Effector memory CD8-positive, alpha-beta T cell (primary cell): ENCODE measurements around the gene TEX22.

Experiments used
- ATAC-seq: fragments of 150-1000 bp; cut with Tn5 transposase; replicated peaks from 2 replicates; pipeline ENCODE4 v1.10.0; 2021; ENCODE audit warnings: mild to moderate bottlenecking, moderate library complexity
- DNase-seq, 3 experiments: peaks; one replicate each; pipeline ENCODE4 v3.0.0; 2021
- H3K27ac Mint-ChIP-seq, 2 donors: one replicate each; pipeline ENCODE4 v1.8.0; 2022; ENCODE audit warnings: mild to moderate bottlenecking in 2 of 2, mixed read lengths in 2 of 2, moderate library complexity in 2 of 2
- H3K27me3 Mint-ChIP-seq, 2 donors: one replicate each; pipeline ENCODE4 v1.8.0; 2022; ENCODE audit warnings: mixed read lengths in 2 of 2
- H3K36me3 Mint-ChIP-seq: one replicate; pipeline ENCODE4 v1.8.0; 2022; ENCODE audit warnings: mild to moderate bottlenecking, moderate library complexity, mixed read lengths; ENCODE audit not compliant: insufficient read depth
- H3K4me1 Mint-ChIP-seq, 2 donors: one replicate each; pipeline ENCODE4 v1.8.0; 2022; ENCODE audit warnings: low read depth in 2 of 2, mixed read lengths in 2 of 2
- H3K4me3 Mint-ChIP-seq, 2 donors: one replicate each; pipeline ENCODE4 v1.8.0; 2022; ENCODE audit warnings: mild to moderate bottlenecking in 2 of 2, mixed read lengths in 2 of 2, moderate library complexity in 2 of 2
- H3K9me3 Mint-ChIP-seq, 2 donors: one replicate each; pipeline ENCODE4 v1.8.0; 2022; ENCODE audit warnings: mixed read lengths in 2 of 2

TEX22 gene

DNA sequence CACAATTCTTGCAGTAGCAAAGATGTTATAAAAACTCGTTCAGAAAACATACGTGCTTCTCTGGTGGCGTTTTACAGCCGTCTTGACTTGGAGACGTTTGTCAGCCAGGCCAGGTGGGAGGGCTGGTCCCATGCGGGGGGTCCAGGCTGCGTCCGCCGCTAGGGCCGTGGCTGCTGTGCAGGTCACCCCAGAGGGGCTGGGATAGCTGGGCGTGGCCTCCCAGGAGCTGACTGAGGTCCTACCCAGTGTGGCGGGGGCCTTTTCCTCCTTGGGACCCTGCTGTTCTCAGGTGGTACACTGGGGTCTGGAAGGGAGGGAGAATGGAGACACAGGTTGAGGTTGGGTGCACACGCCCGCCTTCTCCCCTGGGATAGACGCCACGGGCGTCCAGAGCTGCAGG lies 46.5 kb downstream of the TEX22 start:
- Mint-ChIP-seq H3K36me3 (peaks cover 4% of the 10 kb centered on the region), H3K4me3 (no peak overlapping the region), H3K9me3 (no peaks in the 10 kb centered on the region), H3K27me3 (no peaks in the 10 kb centered on the region), H3K27ac (no peak overlapping the region), H3K4me1 (no peaks in the 10 kb centered on the region)
- no peak for DNase-seq
- ATAC-seq = no peak

DNA sequence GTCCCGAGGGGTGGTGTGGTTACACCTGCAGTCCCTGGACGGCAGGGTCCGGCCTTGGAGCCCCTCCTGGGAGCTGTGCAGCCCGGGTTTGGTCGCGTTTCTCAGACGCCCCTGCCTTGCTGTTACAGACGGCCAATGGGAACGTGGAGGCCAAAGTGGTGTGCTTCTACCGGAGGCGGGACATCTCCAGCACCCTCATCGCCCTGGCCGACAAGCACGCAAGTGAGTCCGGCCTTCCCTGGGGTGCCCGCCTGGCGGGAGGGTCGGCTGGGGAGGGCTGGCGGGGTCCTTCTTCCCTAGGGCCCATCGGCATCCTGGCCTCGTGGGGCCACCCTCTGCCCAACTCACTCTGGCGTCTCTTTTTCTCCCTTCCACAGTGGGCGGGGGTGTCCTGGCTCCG lies 47.0 kb downstream of the TEX22 start:
- Mint-ChIP-seq H3K27me3 (no peaks in the 10 kb centered on the region), H3K4me3 (no peak overlapping the region)

DNA sequence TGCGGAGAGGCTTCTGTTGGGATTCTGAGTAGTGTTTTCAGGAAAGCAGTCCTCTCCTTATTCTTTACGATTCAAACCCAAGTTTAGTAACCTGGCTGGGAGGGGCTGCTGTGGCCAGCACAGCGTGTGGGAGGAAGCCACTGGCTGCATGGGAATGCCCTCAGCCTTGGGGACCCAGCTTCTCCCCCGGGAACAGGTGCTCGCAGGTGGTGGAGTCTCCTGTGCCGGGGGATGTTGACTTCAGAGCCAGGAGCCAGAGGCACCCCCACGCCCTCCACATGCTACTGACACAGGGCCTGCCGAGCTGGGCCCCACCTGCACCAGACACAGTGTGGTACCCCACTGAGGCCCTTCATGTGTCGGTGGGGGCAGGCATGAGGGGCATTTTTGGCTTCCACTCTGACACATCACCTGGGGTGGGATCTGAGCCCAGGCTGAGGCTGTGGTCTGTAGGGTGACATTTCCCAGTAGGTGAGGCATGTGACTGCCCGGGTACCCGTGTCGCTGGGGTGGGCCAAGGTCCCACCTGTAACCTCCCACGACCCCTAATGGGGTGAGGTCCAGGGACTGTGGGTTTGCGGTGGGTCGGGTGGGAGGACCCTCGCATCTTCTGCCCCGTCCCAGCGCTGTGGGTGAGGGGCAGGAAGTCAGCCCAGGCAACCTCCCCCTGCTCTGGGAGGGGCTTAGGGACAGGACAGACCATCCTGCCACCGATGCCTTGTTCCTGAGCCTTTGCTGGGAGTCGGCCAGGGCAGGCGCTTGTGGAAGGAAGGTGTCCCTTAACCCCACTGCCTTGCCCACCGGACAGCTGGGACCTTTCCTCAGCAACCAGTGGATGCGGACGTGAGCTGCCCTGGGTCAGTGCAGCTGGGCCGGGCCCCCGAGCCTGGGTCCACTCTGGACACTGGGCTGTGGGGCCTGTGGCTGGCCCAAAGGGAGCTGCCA lies 47.8 kb downstream of the TEX22 start:
- no peak for ATAC-seq
- no peak overlapping the region for H3K27ac Mint-ChIP-seq
- peaks cover 5% of the 10 kb centered on the region for H3K36me3 Mint-ChIP-seq

More for the DNA sequence above, 47.0 kb downstream of the TEX22 start:
- DNase-seq (no peak), ATAC-seq (no peak)
- Mint-ChIP-seq H3K27ac (no peak overlapping the region), H3K9me3 (no peaks in the 10 kb centered on the region), H3K4me1 (no peaks in the 10 kb centered on the region), H3K36me3 (peaks cover 4% of the 10 kb centered on the region)

DNA sequence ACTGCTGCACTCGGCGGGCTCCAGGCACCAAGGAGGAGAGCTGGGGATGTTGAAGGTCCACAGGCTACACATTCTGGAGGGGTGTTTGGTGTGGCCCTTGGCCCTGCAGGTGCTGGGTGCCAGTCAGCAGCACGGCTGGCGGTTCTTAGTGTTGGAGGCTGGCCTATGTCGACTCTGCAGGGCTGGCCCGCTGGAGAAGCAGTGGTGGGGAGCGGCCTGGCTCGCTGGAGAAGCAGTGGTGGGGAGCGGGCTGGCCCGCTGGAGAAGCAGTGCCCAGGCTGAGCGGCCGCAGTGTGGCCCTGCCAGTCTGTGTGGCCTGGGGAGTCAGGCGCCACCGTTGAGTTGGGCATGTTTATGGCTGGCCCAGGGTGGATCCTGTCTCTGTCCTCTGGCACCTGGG lies 48.6 kb downstream of the TEX22 start:
- ATAC-seq = no peak
- H3K27ac Mint-ChIP-seq = peak overlapping the region in 1 of 2 donors; percentile 35
- DNase-seq = no peak
- H3K36me3 Mint-ChIP-seq = peaks cover 7% of the 10 kb centered on the region
- H3K4me3 Mint-ChIP-seq = no peak overlapping the region
- no peaks in the 10 kb centered on the region for H3K9me3 Mint-ChIP-seq
- no peaks in the 10 kb centered on the region for H3K4me1 Mint-ChIP-seq
- no peaks in the 10 kb centered on the region for H3K27me3 Mint-ChIP-seq

More for the DNA sequence above, 47.8 kb downstream of the TEX22 start:
- no peaks in the 10 kb centered on the region for H3K4me1 Mint-ChIP-seq
- no peaks in the 10 kb centered on the region for H3K27me3 Mint-ChIP-seq
- H3K4me3 Mint-ChIP-seq = no peak overlapping the region
- H3K9me3 Mint-ChIP-seq = no peaks in the 10 kb centered on the region
- DNase-seq = no peak

DNA sequence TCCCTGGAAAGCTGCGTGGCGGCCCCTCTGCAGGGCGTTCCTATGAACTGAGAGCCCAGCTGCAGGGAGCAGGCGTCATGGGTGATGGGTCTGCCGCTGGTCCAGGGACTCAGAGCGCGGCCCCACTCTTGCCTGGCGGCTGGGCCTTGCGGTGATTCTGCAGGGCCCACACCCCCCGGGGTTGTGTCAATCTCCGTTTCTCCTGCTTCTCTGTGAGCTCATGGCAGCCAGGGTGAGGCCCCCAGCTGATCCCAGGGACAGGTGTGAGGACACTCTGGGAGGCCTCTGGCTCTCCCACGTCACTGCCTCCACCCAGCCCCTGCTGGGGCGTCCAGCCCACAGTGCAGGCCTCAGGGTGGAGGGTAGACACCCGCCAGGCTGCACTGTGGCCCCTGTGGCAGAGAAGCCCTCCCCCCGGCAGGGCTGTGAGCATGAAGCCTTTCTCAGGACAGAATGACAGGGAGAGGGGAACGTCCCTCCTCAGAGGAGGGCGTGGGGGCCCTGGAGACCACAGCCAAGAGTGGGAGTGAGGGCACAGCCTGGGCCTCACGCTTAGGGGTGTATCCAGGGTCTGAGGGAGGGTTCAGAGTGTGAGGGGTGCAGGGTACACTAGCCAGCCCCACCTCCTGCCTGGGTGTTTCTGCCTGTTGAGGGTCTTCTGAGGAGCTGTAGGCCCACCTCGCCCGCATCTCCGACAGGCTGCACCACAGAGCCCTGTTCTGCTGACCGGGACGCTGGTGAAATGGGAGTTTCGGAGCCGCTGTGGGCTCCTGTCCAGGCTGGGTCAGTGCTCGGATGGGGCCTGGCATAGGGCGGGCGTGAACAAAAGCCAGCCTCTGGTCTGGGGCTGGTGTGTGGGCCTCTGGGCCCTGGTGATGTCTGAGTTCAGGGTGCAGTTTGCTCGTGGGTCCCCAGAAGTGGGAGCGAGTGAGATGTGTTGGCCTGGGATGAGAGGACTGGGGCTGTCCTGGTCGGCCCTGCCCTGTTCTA lies 49.6 kb downstream of the TEX22 start:
- Mint-ChIP-seq H3K4me1 (no peaks in the 10 kb centered on the region), H3K9me3 (no peaks in the 10 kb centered on the region), H3K27ac (peak overlapping the region in 1 of 2 donors; percentile 29), H3K27me3 (no peaks in the 10 kb centered on the region), H3K36me3 (peaks cover 7% of the 10 kb centered on the region), H3K4me3 (no peak overlapping the region)
- DNase-seq (no peak), ATAC-seq (no peak)

DNA sequence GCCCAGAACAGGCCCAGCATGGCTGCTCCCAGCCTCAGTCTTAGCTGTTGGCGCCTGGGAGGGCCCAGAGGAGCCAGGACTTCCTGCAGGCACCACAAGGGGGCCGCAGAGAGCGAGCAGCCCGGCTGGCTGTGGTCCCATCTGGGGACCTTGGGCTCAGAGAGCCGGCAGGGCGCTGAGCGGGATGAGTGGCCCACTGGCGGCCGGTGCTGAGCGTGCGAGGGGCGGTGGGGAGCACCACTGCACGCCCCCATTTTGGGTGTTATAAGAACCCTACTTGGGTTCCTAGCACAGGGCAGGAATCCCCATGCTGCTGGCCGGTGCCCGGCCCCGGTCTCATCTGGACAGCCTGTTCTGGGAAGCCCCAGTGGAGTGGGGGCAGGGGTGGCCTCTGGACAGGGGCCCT lies 50.4 kb downstream of the TEX22 start:
- no peaks in the 10 kb centered on the region for H3K4me1 Mint-ChIP-seq
- peaks cover 7% of the 10 kb centered on the region for H3K36me3 Mint-ChIP-seq
- no peaks in the 10 kb centered on the region for H3K27me3 Mint-ChIP-seq
- H3K27ac Mint-ChIP-seq = no peak overlapping the region
- no peaks in the 10 kb centered on the region for H3K9me3 Mint-ChIP-seq
- ATAC-seq (peak; percentile 99), DNase-seq (peak; percentile 68 to 75 (median 72))
- H3K4me3 Mint-ChIP-seq = no peak overlapping the region

DNA sequence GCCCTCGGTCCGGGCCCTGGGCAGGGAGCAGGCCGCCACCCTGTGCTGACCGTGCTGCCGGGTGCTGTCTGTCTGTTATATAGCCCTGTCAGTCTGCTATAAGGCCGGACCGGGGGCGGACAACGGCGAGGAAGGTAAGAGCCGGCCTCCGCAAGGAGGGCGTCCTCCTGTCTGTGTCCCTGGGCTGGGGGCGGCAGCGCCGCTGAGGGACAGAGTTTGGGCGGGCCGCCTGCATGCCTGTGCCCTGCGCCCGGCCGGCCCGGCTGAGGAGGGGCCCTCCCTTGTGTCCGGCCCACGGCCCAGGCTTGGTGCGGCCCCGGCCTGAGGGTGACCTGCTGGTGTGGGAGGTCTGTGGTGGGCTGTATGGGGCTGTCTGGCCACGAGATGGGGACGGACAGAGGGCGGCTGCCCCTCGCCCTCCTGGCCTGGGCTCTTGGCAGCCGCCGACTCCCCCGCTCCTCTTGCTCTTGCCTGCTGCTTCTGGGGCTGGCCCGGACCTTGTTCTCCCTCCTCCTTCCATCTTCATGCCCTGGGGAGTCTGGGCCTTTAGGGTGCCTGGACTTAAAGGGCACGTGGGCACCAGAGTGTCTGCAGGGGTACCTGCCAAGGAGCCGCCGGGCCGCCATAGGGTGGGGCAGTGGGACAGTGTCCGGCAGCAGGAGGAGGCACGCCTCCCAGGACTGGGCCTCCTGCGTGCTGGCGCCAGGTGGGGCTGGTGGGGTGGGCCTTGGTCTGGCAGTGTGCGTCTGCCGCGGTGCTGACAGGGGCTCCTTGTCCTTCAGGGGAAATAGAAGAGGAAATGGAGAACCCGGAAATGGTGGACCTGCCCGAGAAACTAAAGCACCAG lies 51.2 kb downstream of the TEX22 start:
- H3K27ac Mint-ChIP-seq = no peak overlapping the region
- no peaks in the 10 kb centered on the region for H3K27me3 Mint-ChIP-seq
- no peak overlapping the region for H3K4me3 Mint-ChIP-seq
- H3K36me3 Mint-ChIP-seq = peaks cover 11% of the 10 kb centered on the region
- no peaks in the 10 kb centered on the region for H3K9me3 Mint-ChIP-seq
- DNase-seq = no peak
- ATAC-seq = no peak
- no peaks in the 10 kb centered on the region for H3K4me1 Mint-ChIP-seq

DNA sequence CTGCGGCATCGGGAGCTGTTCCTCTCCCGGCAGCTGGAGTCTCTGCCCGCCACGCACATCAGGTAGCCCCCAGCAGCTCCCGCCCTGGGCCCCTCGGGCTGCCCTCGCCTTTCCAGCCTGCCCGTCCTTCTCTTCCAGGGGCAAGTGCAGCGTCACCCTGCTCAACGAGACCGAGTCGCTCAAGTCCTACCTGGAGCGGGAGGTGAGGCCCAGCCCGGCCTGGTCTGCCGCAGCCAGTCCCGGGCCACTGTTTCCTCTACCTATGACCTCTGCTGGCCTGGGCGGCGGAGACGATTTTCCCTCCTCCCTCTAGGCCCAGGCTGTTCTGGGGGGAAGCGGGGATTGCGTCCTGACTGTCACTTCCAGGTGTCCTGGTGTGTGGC lies 51.8 kb downstream of the TEX22 start:
- H3K4me3 Mint-ChIP-seq = no peak overlapping the region
- H3K27ac Mint-ChIP-seq = no peak overlapping the region
- H3K9me3 Mint-ChIP-seq = no peaks in the 10 kb centered on the region
- no peaks in the 10 kb centered on the region for H3K27me3 Mint-ChIP-seq
- no peaks in the 10 kb centered on the region for H3K4me1 Mint-ChIP-seq
- H3K36me3 Mint-ChIP-seq = peaks cover 14% of the 10 kb centered on the region
- no peak for ATAC-seq
- no peak for DNase-seq

DNA sequence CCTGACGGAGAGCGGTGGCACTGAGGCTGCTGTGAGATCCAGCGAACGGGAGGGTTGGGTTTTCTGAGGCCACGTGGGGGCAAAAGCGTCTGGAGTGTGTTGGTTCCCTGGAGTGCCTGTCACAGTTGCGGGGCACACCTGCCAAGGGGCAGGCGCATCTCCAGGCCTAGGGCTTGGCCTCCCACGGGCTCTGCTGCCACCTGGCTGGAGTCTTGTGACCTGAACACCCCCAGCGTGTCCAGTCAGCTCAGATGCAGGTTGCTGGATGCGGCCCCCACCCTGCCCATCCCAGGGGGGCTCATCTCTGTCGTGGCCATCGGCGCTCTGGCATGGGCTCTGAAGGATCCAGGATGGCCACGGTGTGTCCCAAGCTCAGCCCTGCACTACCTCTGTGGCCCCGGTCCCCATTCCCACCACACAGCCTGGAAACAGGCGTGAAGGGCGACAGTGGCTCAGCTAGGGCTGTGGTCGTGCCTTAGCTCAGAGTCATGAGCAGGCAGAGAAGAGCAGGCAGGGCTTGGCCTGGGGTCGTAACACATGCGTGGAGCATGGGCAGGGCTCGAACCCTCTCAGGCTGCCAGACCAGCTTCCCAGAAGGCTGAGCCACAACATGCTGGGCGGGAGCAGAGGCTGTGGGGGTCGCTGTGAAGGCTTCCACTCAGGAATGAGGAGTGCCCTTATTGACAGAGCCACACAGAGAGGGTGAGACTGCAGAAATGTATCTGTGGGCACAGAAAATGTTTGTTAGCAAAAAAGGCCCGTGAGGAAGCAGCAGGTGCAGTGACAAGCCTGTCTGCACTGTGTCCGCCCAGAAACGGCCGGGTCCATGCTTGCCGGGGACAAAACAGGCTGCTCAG lies 52.8 kb downstream of the TEX22 start:
- no peak overlapping the region for H3K27ac Mint-ChIP-seq
- DNase-seq (no peak), ATAC-seq (no peak)
- H3K9me3 Mint-ChIP-seq = no peaks in the 10 kb centered on the region
- peaks cover 10% of the 10 kb centered on the region for H3K36me3 Mint-ChIP-seq
- H3K27me3 Mint-ChIP-seq = no peaks in the 10 kb centered on the region
- H3K4me3 Mint-ChIP-seq = no peak overlapping the region
- H3K4me1 Mint-ChIP-seq = peaks cover 0 to 4% of the 10 kb centered on the region in 2 donors

DNA sequence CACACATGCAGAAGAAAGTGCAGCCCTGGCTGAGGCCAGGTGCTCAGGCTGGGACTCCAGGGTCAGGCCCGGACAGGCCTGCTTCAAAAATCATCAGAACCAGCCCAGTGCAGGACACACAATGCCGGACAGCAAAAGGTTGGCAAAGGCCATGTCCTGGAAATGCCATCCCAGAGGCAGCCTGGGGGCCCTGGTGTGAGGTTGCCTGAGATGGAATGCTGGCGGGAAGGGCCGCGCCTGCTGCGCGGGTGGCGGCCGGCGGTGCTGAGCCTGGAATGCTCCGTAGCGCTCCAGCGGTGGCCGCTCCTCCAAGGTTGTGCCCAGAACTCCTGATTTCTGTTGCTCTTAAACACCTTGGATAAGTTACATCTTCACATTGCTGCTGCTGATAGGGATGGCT lies 54.6 kb downstream of the TEX22 start:
- Mint-ChIP-seq H3K9me3 (no peaks in the 10 kb centered on the region), H3K36me3 (peaks cover 10% of the 10 kb centered on the region), H3K27ac (peak overlapping the region in 1 of 2 donors; percentile 63), H3K27me3 (no peaks in the 10 kb centered on the region), H3K4me3 (no peak overlapping the region), H3K4me1 (peaks cover 0 to 4% of the 10 kb centered on the region in 2 donors)
- no peak for ATAC-seq
- DNase-seq = no peak

DNA sequence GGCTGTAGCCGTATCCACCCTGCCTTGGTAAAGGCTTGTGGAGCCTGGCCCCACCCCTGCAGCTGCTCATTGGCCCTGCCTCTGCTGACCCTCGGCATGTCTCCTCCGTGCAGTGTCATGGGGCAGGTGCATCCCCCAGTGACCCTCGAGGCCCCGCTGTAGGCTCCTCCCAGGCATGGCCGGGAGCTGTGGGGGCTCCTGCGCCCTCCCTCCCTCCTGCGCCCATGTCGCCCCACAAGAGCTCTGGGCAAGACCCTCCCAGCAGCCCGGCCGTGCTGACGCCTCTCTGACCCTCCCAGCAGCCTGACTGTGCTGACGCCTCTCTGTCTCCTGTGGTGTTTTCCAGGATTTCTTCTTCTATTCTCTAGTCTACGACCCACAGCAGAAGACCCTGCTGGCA lies 55.5 kb downstream of the TEX22 start:
- no peak for ATAC-seq
- no peak for DNase-seq
- Mint-ChIP-seq H3K4me3 (no peak overlapping the region), H3K9me3 (no peaks in the 10 kb centered on the region), H3K27ac (no peak overlapping the region), H3K36me3 (peaks cover 10% of the 10 kb centered on the region), H3K27me3 (no peaks in the 10 kb centered on the region), H3K4me1 (peaks cover 0 to 4% of the 10 kb centered on the region in 2 donors)

DNA sequence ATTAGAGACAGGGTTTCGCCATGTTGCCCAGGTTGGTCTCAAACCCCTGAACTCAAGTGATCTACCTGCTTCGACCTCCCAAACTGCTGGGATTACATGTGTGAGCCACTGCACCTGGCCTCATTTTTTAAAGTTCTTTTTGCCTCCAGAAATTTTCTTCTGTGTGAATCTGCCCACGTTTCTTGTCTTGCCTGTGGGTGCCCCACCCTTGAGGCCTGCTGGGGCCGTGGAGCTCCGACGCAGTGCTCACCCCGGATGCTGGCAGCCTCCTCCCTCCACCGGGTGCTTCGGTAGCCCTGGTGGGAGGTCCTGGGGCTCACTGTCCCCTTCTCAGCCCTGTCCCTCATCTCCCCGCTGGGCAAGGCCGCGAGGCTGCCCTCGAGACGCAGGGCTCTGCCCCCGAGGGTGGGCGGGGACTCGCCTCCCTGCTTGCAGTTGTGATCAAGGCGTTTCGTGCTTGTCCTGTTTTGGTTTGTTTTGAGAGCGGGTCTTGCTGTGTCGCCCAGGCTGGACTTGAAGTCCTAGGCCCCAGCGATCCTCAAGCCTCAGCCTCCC lies 56.8 kb downstream of the TEX22 start:
- no peaks in the 10 kb centered on the region for H3K9me3 Mint-ChIP-seq
- H3K4me3 Mint-ChIP-seq = no peak overlapping the region
- peaks cover 10% of the 10 kb centered on the region for H3K36me3 Mint-ChIP-seq
- ATAC-seq = no peak
- peak overlapping the region; percentile 15 to 73 for H3K27ac Mint-ChIP-seq
- no peaks in the 10 kb centered on the region for H3K27me3 Mint-ChIP-seq
- H3K4me1 Mint-ChIP-seq = peaks cover 0 to 4% of the 10 kb centered on the region in 2 donors
- DNase-seq = no peak
